GM12874 (cell line): ENCODE results near the gene CARS1.
A peak's percentile ranks its signal among the peaks of the same experiment; 100 is the strongest.

ENCODE experiments used
- CTCF ChIP-seq: IDR thresholded peaks from 2 replicates; pipeline ENCODE4 v1.5.1; 2011; ENCODE audit warnings: low read depth, mild to moderate bottlenecking, control low read depth, low read length, moderate library complexity; ENCODE audit not compliant: insufficient read depth

Gene CARS1

DNA sequence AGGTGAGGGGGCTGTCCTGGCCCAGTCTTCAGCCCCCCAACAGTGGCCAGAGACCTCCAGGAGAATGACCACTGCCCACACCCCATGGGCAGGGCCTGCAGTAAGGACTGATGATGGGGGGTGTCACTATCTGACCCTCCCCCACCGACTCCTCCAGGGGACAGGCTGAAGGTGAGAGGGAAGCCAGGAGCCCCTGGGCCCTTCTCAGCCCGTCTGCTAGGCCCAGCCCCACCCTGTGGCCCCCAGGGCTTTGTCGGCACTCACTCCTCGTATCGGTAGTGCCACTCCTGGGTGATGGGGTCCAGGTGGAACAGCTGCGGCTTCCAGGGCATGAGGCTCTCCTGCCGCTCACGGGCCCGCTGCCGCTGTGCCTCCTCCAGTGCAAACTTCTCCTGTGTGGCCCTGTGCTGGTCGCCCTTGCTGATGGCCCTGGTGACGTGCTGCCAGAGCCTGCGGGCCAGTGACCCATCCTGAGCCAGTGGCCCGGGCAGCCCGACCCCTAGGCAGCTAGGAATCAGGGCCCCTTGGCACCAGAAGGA is 35.4 kb upstream of the CARS1 start:
- TF ChIP-seq CTCF: no peak

DNA sequence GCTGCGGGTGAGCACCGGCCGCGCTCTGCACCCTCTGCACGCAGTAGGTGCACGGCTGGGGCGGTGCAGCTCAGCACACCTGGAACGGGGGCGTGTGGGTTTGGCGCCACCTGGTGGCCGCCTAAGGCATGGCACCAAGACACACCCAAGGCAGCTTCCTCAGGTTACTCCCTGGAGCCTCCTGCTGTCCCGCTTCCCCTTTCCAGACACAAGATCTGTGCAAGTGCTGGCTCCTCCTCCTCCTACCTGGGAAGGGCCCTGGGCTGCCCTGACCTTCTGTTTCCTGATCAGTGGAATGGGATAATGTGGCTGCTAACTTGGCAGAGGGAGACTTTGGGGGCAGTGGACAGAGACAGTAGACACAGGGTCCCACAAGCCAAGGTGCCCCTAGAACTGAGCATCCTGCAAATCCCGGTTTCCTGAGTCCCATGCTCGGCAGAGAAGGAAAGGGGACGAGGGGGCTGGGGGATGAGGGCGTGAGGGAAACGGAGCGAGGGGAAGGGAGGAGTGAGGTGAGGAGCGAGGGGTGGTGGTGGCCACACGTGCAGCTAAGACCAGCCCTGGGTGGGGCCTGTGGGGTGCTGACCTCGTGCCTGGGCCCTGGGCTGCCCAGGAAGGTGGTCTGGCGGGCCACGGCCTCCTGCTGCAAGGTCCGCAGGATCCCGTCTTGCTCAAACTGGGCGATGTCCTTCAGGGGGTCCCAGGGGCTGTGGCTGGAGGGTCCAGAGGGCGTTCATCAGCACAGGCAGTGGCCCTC is 34.8 kb upstream of the CARS1 start:
- peak; percentile 99 for TF ChIP-seq CTCF

DNA sequence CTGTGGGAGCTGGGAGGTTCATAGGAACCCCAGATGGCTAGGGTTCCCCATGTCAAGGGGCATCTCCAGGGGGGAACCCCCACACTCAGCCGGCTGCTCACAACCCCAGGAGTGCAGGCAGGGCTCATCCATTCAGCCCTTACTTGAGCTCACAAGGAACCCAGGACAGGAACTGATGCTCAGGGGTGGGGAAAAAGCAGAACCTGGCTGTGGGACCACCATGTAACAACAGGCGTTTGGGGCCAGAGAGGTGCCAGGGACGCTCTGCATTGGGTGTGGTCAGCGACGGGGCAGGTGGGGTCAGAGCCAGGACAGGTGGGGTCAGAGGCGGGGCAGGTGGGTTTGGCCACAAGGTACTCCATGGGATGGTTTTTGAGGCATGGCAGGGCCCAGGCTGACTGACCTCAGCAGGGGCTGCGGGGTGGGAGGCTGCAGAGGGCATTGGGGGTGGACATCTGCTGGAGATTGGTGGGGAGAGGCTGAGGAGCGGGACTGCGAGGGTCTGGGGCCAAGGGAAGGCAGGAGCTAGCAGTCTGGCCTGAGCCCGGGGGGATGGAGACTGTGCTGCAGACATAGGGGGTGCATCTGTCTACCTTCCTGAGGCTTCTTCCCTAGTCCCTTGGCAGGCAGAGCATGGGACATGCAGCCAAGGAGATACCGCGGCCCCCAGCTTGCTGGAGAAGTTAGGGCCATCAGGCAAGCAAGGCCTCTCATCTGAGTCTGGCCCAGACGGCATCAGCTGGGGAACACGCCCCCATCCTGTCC is 34.0 kb upstream of the CARS1 start:
- no peak for TF ChIP-seq CTCF

DNA sequence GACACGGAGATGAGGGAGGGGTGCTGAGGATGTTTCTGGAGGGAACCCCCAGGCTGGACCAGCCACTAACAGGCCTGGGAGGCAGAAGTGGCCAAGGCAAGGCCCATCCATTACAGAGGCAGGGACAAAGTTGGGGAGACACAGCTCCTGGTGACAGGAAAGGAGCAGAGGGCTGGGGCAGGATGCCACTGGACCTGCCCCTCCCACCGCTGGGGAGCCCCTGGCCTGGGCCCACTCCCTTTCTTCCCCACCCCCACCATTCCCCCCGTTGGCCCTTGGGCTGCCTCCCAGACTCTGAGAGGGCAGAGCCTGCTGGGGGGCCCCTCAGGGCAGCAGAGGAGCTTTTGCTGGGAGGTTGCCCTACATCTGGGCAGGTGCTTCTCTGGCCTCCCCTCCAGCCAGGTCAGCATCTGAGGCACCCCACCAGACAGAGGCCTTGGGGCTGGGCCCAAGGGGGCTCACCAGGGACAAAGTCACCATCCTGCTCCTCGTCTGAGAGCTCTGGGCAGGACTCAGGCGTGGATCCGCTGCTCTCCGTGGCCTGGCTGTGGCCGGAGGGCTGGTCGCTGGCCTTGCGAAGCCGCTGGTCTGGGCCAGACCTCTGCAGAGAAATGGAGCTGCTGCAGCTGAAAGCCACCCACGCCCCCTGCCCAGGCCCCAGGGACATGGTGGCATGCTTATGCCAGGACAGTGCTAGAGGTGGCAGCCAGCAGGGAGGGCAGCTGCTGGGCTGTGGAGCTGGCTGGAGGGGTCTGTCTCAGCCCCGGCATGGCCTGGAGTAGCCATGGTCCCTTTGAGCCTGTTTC is 33.1 kb upstream of the CARS1 start:
- TF ChIP-seq CTCF: no peak

- TF ChIP-seq CTCF: no peak
Observed at GRCh38 chr11:3089236-3090061, 32.2 kb upstream of the CARS1 start.

DNA sequence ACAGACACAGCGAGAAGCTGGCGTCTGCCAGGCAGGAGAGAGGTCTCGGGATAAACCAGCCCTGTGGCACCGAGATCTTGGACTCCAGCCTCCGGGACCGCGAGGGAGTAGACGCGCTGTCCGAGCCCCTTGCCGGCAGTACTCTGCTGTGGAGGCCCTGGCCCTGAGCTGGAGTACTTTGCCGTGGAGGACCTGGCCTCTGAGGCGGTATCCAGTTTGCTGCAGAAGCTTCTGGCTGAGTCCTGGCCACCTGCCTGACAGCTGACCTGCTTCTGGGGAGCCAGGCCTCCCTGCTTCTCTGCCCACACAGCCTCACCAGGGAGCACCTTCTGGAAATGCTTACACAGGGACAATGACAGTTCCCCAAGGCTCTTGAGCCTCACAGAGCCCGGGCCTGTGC is 31.6 kb upstream of the CARS1 start:
- no peak for TF ChIP-seq CTCF
